Suprapubic skin (tissue), 3 donors: Measurements from ENCODE around the gene FGF1.

Experiments
- CTCF ChIP-seq, 2 donors: fragments of 200-600 bp in 1 of 2; fragments of 450-650 bp in 1 of 2; sonication (generic) in 1 of 2; IDR thresholded peaks; one replicate each; pipeline ENCODE4 v1.5.1; 2016 to 2019; ENCODE audit warnings: antibody characterized with exemption in 2 of 2, mild to moderate bottlenecking in 1 of 2, moderate library complexity in 1 of 2
- EP300 ChIP-seq: sonication (generic); formaldehyde crosslinking; IDR thresholded peaks from one replicate; pipeline ENCODE4 v1.6.1; 2017; ENCODE audit warnings: antibody characterized with exemption
- POLR2A ChIP-seq, 2 donors: fragments of 450-650 bp; IDR thresholded peaks; one replicate each; pipeline ENCODE4 v1.6.1; 2017; ENCODE audit warnings: antibody characterized with exemption in 2 of 2, mild to moderate bottlenecking in 2 of 2, moderate library complexity in 2 of 2

GRCh38 chr5:142548739-142549275 is 137.1 kb downstream of the FGF1 start:
- TF ChIP-seq CTCF (IDR thresholded peaks at IDR 0.05) (peak; percentile 68 to 78), EP300 (no peak), POLR2A (IDR thresholded peaks at IDR 0.05) (no peak)
